ENCODE data around the gene CREG2. TPM values are rescaled to one million over a fixed set of nuclear protein-coding genes. Genes with fewer than 3 reads are reported as not detected.

Gene CREG2
- polyA plus RNA-seq, 1 experiment = not detected

DNA sequence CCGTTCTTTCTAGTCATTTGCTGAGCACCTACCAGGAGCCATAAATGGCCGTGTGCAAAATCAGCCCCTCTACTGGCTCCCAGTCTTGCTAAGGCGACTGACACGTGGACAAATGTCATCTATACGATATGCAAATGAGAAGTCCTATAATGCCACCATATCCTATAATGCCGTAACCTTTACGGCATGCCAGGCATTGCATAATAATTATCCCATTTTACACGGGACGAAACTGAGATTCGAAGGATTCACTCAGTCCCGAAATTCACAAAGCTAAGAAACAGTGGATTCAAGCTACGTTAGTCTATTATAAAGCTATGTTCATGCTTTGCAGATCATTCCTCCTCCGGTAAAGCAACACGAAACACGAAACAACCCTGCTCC lies 44.7 kb downstream of the CREG2 start:
- DNase-seq (ENCODE audit: low read depth) = no peak

DNA sequence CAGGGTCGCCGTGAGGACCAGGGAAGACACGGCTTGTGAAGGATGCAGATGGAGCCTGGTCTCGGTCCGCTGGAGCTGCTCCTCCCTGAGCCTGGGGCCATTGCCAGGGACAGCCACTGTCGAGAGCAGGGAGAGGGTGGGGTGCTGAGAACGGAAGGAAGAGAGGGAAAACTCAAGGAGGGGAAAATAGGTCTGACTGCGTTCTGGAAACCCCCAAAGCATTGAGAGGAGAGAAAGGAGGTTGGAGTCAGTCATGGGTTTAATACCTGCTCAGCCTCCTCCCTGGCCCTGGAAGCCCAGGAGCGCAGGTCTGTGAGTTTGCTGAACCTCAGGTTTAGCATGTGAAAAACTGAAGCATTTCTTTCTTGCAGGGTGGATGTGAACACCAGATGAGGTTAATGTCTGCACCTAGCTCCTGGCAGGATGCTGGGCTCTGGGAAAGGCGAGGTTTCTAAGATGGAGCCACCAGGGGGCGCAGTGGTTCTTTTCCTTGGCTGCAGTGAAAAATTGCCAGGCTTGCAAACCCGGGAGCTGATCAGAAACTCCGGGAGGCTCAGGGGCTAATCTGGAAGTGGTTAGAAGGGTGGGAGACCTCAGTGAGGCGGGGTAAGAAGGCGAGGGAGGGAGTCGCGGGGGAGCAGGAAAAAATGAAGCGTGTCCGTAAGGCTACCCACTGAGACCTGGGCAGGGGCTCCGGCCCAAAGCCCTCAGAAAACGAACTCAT lies 45.2 kb downstream of the CREG2 start:
- ChIA-PET POLR2A (no interaction called here), CTCF (interaction anchor here (0.6 to 2.8 kb wide), 42 partner anchors 9 to 1102 kb away, joined by 3 to 19 read pairs (median 4); partner anchors contain the start of gene CREG2)
- TF ChIP-seq, protein P1, sequence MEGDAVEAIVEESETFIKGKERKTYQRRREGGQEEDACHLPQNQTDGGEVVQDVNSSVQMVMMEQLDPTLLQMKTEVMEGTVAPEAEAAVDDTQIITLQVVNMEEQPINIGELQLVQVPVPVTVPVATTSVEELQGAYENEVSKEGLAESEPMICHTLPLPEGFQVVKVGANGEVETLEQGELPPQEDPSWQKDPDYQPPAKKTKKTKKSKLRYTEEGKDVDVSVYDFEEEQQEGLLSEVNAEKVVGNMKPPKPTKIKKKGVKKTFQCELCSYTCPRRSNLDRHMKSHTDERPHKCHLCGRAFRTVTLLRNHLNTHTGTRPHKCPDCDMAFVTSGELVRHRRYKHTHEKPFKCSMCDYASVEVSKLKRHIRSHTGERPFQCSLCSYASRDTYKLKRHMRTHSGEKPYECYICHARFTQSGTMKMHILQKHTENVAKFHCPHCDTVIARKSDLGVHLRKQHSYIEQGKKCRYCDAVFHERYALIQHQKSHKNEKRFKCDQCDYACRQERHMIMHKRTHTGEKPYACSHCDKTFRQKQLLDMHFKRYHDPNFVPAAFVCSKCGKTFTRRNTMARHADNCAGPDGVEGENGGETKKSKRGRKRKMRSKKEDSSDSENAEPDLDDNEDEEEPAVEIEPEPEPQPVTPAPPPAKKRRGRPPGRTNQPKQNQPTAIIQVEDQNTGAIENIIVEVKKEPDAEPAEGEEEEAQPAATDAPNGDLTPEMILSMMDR (IDR thresholded peaks at IDR 0.05; ENCODE audit: insufficient read depth, low read depth, low read length) = peak; percentile 89
- Histone ChIP-seq H3K4me3 (ENCODE audit: low read depth, low read length) (peak overlapping the region; percentile 12; the same call in 1 of the 2 replicates), H3K27me3 (ENCODE audit: control insufficient read depth, insufficient read depth, low read length) (no peaks in the 10 kb centered on the region), H3K36me3 (ENCODE audit: control insufficient read depth, insufficient read depth, low read length) (no peaks in the 10 kb centered on the region)
- no peak for DNase-seq (ENCODE audit: low read depth)

More for the DNA sequence above, 44.7 kb downstream of the CREG2 start:
- no peaks in the 10 kb centered on the region for H3K27me3 ChIP-seq (ENCODE audit: control insufficient read depth, insufficient read depth, low read length)
- H3K36me3 ChIP-seq (ENCODE audit: control insufficient read depth, insufficient read depth, low read length) = no peaks in the 10 kb centered on the region
- TF ChIP-seq, protein P1 (IDR thresholded peaks at IDR 0.05; ENCODE audit: insufficient read depth, low read depth, low read length) = no peak
- ChIA-PET POLR2A (no interaction called here), CTCF (interaction anchor here (0.6 to 2.8 kb wide), 34 partner anchors 8 to 1102 kb away, joined by 3 to 19 read pairs (median 5); partner anchors contain the start of gene CREG2)
- H3K4me3 ChIP-seq (ENCODE audit: low read depth, low read length) = no peak overlapping the region

DNA sequence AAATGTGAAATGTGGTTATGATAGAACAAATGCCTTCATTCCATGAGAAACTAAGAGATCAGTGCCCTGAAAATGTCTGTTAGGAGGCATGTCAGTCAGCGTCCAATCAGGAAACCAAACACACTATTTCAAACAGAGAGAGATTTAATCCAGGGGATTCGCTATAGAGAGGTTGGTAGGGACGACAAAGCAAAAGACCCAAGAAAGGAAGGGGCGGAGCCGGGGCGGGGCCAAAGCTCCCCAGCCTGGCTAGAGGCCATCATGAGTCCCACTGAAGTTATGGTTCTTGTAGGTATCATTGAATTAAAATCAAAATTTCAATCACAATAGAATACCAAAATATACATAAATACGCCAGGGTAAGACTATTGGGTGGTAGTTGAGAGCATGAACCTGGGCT lies 45.9 kb downstream of the CREG2 start:
- no peaks in the 10 kb centered on the region for H3K27me3 ChIP-seq (ENCODE audit: control insufficient read depth, insufficient read depth, low read length)
- H3K36me3 ChIP-seq (ENCODE audit: control insufficient read depth, insufficient read depth, low read length) = no peaks in the 10 kb centered on the region
- POLR2A ChIA-PET = no interaction called here
- no peak overlapping the region for H3K4me3 ChIP-seq (ENCODE audit: low read depth, low read length)
- TF ChIP-seq, protein P1 (IDR thresholded peaks at IDR 0.05; ENCODE audit: insufficient read depth, low read depth, low read length) = no peak
- no peak for DNase-seq (ENCODE audit: low read depth)
- CTCF ChIA-PET = interaction anchor here (0.6 to 2.8 kb wide), 30 partner anchors 8 to 1102 kb away, joined by 3 to 19 read pairs (median 5); partner anchors contain the start of gene CREG2

DNA sequence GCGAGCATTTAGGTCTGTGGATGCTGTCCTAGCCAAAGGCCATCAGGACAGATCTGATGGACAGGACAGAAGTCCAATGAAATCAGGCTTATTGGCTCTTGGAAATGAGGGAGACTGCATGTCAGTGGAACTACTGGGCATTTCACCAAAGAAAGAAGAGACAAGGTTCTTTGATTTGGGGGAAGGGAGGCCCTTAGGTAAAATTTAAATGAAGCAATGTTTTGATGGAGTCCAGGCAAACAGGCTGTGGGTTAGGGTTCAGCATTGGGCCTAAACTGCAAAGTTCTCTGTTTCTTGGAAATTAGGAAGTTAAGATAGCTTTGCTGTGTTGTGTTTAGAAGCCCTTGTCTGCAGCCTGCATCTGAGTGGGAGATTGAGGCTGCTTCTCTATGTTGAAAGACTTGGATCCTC lies 47.2 kb downstream of the CREG2 start:
- H3K36me3 ChIP-seq (ENCODE audit: control insufficient read depth, insufficient read depth, low read length) = no peaks in the 10 kb centered on the region

DNA sequence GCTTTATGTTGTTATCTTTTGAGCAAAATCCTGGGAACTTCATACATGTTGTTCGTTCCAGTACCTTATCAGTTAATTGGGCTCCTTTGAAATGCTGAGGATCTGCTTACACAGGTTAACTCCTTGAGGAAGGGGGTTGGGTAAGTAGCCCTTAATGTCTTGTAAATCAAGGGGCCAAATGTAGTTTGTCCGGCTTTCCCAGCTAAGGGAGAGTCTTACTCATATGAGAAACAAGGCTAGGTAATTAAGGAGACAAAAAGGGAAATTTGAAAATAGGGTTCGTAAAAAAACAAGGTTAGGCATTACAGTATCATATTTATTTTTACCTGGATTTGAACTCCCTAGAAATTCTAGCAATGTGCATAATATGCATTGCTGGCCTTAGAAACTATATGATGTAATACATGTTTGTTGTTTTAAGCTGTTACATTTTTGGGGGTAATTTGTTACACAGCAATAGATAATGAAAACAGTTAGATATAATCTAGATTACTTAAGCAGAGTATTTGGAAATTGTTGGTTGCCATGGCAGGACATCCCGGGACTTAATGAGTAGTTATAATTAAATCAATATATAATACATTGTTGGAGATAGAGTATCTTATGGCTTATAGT lies 47.9 kb downstream of the CREG2 start:
- DNase-seq (ENCODE audit: low read depth) = no peak
- no peaks in the 10 kb centered on the region for H3K36me3 ChIP-seq (ENCODE audit: control insufficient read depth, insufficient read depth, low read length)
- POLR2A ChIA-PET = no interaction called here
- TF ChIP-seq, protein P1 (IDR thresholded peaks at IDR 0.05; ENCODE audit: insufficient read depth, low read depth, low read length) = no peak
- H3K27me3 ChIP-seq (ENCODE audit: control insufficient read depth, insufficient read depth, low read length) = no peaks in the 10 kb centered on the region
- H3K4me3 ChIP-seq (ENCODE audit: low read depth, low read length) = no peak overlapping the region
- CTCF ChIA-PET = interaction anchor here (1.2 kb wide), 1 partner anchor 407 kb away, joined by 3 read pairs; no protein-coding TSS in a partner anchor

More for the DNA sequence above, 47.2 kb downstream of the CREG2 start:
- POLR2A ChIA-PET = no interaction called here
- CTCF ChIA-PET = interaction anchor here (1.2 to 2.8 kb wide), 2 partner anchors 10 to 406 kb away, joined by 3 to 19 read pairs; no protein-coding TSS in a partner anchor
- DNase-seq (ENCODE audit: low read depth) = no peak
- Histone ChIP-seq H3K27me3 (ENCODE audit: control insufficient read depth, insufficient read depth, low read length) (no peaks in the 10 kb centered on the region), H3K4me3 (ENCODE audit: low read depth, low read length) (no peak overlapping the region)
- TF ChIP-seq, protein P1 (IDR thresholded peaks at IDR 0.05; ENCODE audit: insufficient read depth, low read depth, low read length) = no peak

Measured in BJ (cell line).